A549 treated with Hydrocortisone at 1 μM for 4 hours (cell line): ENCODE results near the gene MON2. TPM values are rescaled to one million over a fixed set of nuclear protein-coding genes. Genes with fewer than 3 reads are reported as not detected.

Experiments
- total RNA-seq: library from RNA; stranded (reverse); fragments of 200-300 nt; extraction: Qiagen RNA extraction; gene quantifications from 5 replicates; pipeline ENCODE4 v1.2.3, GENCODE V29; 2022

The MON2 gene
- 10.7 to 17.4 TPM (median 15.2 TPM) in 5 replicates for total RNA-seq

GRCh38 chr12:62466594-62467491 lies at the start of gene MON2:
MON2 (plus strand) TSS chr12:62466826; CDS start chr12:62467208, 382 bp downstream.

Other genes starting within 250 kb of the MON2 start
- 26.5 to 37.8 TPM (median 31.8 TPM) in 5 replicates for gene USP15, start 206.4 kb upstream of the MON2 start, total RNA-seq